ENCODE measurements around the gene COBL. TPM values are rescaled to one million over a fixed set of nuclear protein-coding genes. Genes with fewer than 3 reads are reported as not detected.

Gene COBL
- total RNA-seq, 3 donors from 2014 or later (not counting 1 experiment from before 2014, with no cell fraction given) = not detected

DNA sequence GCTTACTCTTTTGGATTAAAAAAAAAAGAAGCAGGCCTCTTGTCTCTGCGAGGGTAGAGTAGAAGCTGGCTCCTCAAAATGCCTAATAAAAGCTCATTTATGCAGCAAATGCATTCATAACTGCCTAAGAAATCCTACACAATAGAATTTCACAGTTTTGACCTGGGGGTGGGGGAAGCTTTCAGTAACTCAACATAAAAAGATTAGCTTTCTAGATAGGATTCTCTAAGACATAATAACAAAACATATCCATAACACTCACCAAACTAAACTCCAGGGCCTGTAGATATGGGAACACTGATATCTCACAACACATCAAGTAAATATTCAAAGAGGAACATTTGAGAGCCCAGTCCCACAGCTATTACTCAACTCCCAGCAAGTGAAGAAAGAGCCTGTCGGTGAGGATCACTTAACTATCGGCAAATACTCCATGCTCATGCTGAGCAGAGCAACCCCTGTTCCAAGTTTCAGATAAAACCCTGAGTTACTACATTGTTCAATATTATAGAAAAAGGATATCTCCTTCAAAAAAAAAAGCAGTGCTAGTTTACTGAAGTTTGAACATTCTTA lies 88.1 kb downstream of the COBL start:
- DNase-seq (no peak), ATAC-seq (no peak)
- H3K9me3 ChIP-seq (ENCODE audit: control insufficient read depth, insufficient read depth, low read length) = no peaks in the 10 kb centered on the region
- Mint-ChIP-seq H3K27ac (no peak overlapping the region), H3K4me1 (peaks cover 0 to 4% of the 10 kb centered on the region in 2 donors), H3K4me3 (no peak overlapping the region), H3K9me3 (no peaks in the 10 kb centered on the region), H3K36me3 (no peaks in the 10 kb centered on the region), H3K27me3 (ENCODE audit: low read depth in 2 of 2) (peaks cover 10 to 13% of the 10 kb centered on the region in 2 donors)
- intact Hi-C loops (cut with micrococcal nuclease) = no loop called here
- no peaks in the 10 kb centered on the region for H3K27me3 ChIP-seq (ENCODE audit: control insufficient read depth, insufficient read depth, low read length)
- H3K4me1 ChIP-seq (ENCODE audit: control insufficient read depth, insufficient read depth, low read length) = no peaks in the 10 kb centered on the region
- no peak overlapping the region for H3K27ac ChIP-seq (ENCODE audit: low read length)
- WGBS (ENCODE audit: insufficient coverage) = 93% methylated on average over 2 of the region's 3 CpGs
- TF ChIP-seq, protein P1, sequence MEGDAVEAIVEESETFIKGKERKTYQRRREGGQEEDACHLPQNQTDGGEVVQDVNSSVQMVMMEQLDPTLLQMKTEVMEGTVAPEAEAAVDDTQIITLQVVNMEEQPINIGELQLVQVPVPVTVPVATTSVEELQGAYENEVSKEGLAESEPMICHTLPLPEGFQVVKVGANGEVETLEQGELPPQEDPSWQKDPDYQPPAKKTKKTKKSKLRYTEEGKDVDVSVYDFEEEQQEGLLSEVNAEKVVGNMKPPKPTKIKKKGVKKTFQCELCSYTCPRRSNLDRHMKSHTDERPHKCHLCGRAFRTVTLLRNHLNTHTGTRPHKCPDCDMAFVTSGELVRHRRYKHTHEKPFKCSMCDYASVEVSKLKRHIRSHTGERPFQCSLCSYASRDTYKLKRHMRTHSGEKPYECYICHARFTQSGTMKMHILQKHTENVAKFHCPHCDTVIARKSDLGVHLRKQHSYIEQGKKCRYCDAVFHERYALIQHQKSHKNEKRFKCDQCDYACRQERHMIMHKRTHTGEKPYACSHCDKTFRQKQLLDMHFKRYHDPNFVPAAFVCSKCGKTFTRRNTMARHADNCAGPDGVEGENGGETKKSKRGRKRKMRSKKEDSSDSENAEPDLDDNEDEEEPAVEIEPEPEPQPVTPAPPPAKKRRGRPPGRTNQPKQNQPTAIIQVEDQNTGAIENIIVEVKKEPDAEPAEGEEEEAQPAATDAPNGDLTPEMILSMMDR (IDR thresholded peaks at IDR 0.05) = no peak
- H3K36me3 ChIP-seq (ENCODE audit: control insufficient read depth, insufficient read depth, low read length) = no peaks in the 10 kb centered on the region
- H3K4me3 ChIP-seq (ENCODE audit: low read length) = no peak overlapping the region

DNA sequence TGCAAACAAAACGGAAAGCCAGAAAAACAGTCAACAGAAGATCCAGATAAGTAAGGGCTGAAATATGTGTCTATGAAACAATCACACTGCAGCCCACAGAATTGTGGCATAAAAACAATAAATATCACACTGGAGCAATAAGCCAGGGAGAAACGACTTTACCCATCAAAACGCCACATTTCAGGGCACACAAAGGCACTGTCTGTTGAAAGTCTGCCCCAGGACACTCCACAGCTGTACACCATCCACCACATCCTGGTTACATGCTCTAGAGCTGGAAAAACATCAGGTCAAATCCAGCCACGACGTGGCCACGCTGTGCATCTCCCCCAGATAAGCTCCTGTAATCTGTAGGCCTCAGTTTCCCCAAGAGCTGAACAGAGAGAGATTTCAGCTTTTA lies 88.7 kb downstream of the COBL start:
- DNase-seq (no peak), ATAC-seq (no peak)
- Histone ChIP-seq H3K9me3 (ENCODE audit: control insufficient read depth, insufficient read depth, low read length) (no peaks in the 10 kb centered on the region), H3K27ac (ENCODE audit: low read length) (no peak overlapping the region), H3K4me1 (ENCODE audit: control insufficient read depth, insufficient read depth, low read length) (no peaks in the 10 kb centered on the region), H3K27me3 (ENCODE audit: control insufficient read depth, insufficient read depth, low read length) (no peaks in the 10 kb centered on the region), H3K36me3 (ENCODE audit: control insufficient read depth, insufficient read depth, low read length) (no peaks in the 10 kb centered on the region), H3K4me3 (ENCODE audit: low read length) (no peak overlapping the region)
- H3K27me3 Mint-ChIP-seq (ENCODE audit: low read depth in 2 of 2) = peaks cover 10 to 15% of the 10 kb centered on the region in 2 donors
- H3K4me1 Mint-ChIP-seq = peaks cover 0 to 4% of the 10 kb centered on the region in 2 donors
- intact Hi-C loops (cut with micrococcal nuclease) = no loop called here
- no peaks in the 10 kb centered on the region for H3K36me3 Mint-ChIP-seq
- H3K27ac Mint-ChIP-seq = no peak overlapping the region
- 70% methylated on average over 5 of the region's 6 CpGs for WGBS (ENCODE audit: insufficient coverage)
- H3K9me3 Mint-ChIP-seq = no peaks in the 10 kb centered on the region
- TF ChIP-seq, protein P1 (IDR thresholded peaks at IDR 0.05) = no peak
- H3K4me3 Mint-ChIP-seq = no peak overlapping the region

DNA sequence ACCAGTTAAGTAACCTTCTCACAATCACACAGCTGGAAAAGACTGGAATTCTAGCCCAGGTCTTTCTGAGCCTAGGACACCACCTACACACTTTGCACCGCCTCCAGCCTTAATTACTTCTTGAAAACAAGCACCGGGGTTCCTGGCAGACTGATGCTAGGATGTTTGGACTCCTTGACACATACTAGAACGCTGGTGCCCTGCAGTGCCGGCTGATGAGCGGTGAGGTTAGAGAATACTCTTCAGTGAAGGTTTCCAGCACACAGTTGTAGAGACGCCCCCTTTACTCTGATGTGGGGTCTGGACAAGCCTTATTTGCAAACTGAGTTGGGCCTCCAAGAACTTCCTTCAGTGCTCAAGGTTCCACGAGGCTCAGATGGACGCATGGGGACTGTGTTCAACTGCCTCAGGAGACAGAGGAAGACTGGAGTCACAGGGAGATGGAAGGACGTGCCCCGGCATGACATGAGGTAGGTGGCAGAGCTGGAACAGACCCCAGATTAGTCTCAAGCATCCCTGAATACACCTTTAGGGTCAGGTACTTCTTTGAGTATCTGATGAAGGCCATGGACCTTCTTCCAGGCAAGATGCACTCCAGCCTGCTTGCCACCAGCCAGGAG lies 89.6 kb downstream of the COBL start:
- intact Hi-C loops (cut with micrococcal nuclease) = no loop called here
- WGBS (ENCODE audit: insufficient coverage) = 76% methylated on average over 10 of the region's 10 CpGs
- no peaks in the 10 kb centered on the region for H3K36me3 Mint-ChIP-seq
- H3K27ac ChIP-seq (ENCODE audit: low read length) = no peak overlapping the region
- no peaks in the 10 kb centered on the region for H3K9me3 Mint-ChIP-seq
- no peak for DNase-seq
- no peak overlapping the region for H3K27ac Mint-ChIP-seq
- peaks cover 10 to 15% of the 10 kb centered on the region in 2 donors for H3K27me3 Mint-ChIP-seq (ENCODE audit: low read depth in 2 of 2)
- H3K4me1 ChIP-seq (ENCODE audit: control insufficient read depth, insufficient read depth, low read length) = no peaks in the 10 kb centered on the region
- no peak for ATAC-seq
- no peak overlapping the region for H3K4me3 ChIP-seq (ENCODE audit: low read length)
- H3K4me3 Mint-ChIP-seq = no peak overlapping the region
- peaks cover 0 to 4% of the 10 kb centered on the region in 2 donors for H3K4me1 Mint-ChIP-seq
- TF ChIP-seq, protein P1 (IDR thresholded peaks at IDR 0.05) = no peak
- H3K36me3 ChIP-seq (ENCODE audit: control insufficient read depth, insufficient read depth, low read length) = no peaks in the 10 kb centered on the region
- no peaks in the 10 kb centered on the region for H3K27me3 ChIP-seq (ENCODE audit: control insufficient read depth, insufficient read depth, low read length)
- H3K9me3 ChIP-seq (ENCODE audit: control insufficient read depth, insufficient read depth, low read length) = no peaks in the 10 kb centered on the region

Data from natural killer cell (primary cell).